ENCODE results near the gene SNRNP48.

SNRNP48 gene

GRCh38 chr6:7588506-7588905 lies 1.5 kb upstream of the SNRNP48 start:
- CTCF ChIA-PET: interaction anchor here (1.2 to 5.5 kb wide), 4 partner anchors 9 to 313 kb away, joined by 3 to 26 read pairs (median 14); no protein-coding TSS in a partner anchor
- TF ChIP-seq CTCF (IDR thresholded peaks at IDR 0.05; ENCODE audit: insufficient read depth, low read length, missing control alignments): no peak
- POLR2A ChIA-PET: no interaction called here
- no peak overlapping the region for H3K4me3 ChIP-seq (ENCODE audit: low read depth, low read length)
- no peak for DNase-seq (ENCODE audit: low read depth, low spot score)

- no peak overlapping the region for H3K4me3 ChIP-seq (ENCODE audit: low read depth, low read length)
- TF ChIP-seq CTCF (IDR thresholded peaks at IDR 0.05; ENCODE audit: insufficient read depth, low read length, missing control alignments): no peak
- DNase-seq (ENCODE audit: low read depth, low spot score): no peak
- CTCF ChIA-PET: interaction anchor here (0.9 to 5.5 kb wide), 6 partner anchors 8 to 470 kb away, joined by 3 to 26 read pairs (median 7); no protein-coding TSS in a partner anchor
- POLR2A ChIA-PET: interaction anchor here (0.8 to 1.2 kb wide), 3 partner anchors 11 to 200 kb away, joined by 3 to 4 read pairs (median 3); partner anchors contain the start of genes CAGE1 and RIOK1
Observed at GRCh38 chr6:7589221-7589620, 777 bp upstream of the SNRNP48 start.

- POLR2A ChIA-PET: no interaction called here
- no peak for DNase-seq (ENCODE audit: low read depth, low spot score)
Observed at GRCh38 chr6:7590918-7591302, 912 bp downstream of the SNRNP48 start.

GRCh38 chr6:7591770-7592169 lies 1.8 kb downstream of the SNRNP48 start:
- POLR2A ChIA-PET: no interaction called here
- H3K4me3 ChIP-seq (ENCODE audit: low read depth, low read length): no peak overlapping the region; the same call in 1 of the 2 replicates
- no peak for DNase-seq (ENCODE audit: low read depth, low spot score)
- no peak for TF ChIP-seq CTCF (IDR thresholded peaks at IDR 0.05; ENCODE audit: insufficient read depth, low read length, missing control alignments)
- CTCF ChIA-PET: interaction anchor here (0.9 to 5.5 kb wide), 6 partner anchors 14 to 467 kb away, joined by 3 to 26 read pairs (median 6); no protein-coding TSS in a partner anchor

More at GRCh38 chr6:7590918-7591302, 912 bp downstream of the SNRNP48 start:
- TF ChIP-seq CTCF (IDR thresholded peaks at IDR 0.05; ENCODE audit: insufficient read depth, low read length, missing control alignments): no peak
- peak overlapping the region; percentile 81 for H3K4me3 ChIP-seq (ENCODE audit: low read depth, low read length)
- CTCF ChIA-PET: interaction anchor here (1.7 to 5.5 kb wide), 4 partner anchors 15 to 468 kb away, joined by 4 to 26 read pairs (median 14); no protein-coding TSS in a partner anchor

- TF ChIP-seq CTCF (IDR thresholded peaks at IDR 0.05; ENCODE audit: insufficient read depth, low read length, missing control alignments): no peak
Observed at GRCh38 chr6:7593229-7593628, 3.2 kb downstream of the SNRNP48 start.

GRCh38 chr6:7594579-7595125 lies 4.7 kb downstream of the SNRNP48 start:
- POLR2A ChIA-PET: no interaction called here
- H3K4me3 ChIP-seq (ENCODE audit: low read depth, low read length): no peak overlapping the region
- no peak for DNase-seq (ENCODE audit: low read depth, low spot score)
- no peak for TF ChIP-seq CTCF (IDR thresholded peaks at IDR 0.05; ENCODE audit: insufficient read depth, low read length, missing control alignments)
- CTCF ChIA-PET: interaction anchor here (1.8 to 1.9 kb wide), 2 partner anchors 10 to 21 kb away, joined by 4 to 10 read pairs; no protein-coding TSS in a partner anchor

More at GRCh38 chr6:7593229-7593628, 3.2 kb downstream of the SNRNP48 start:
- ChIA-PET CTCF (no interaction called here), POLR2A (no interaction called here)
- H3K4me3 ChIP-seq (ENCODE audit: low read depth, low read length): no peak overlapping the region
- DNase-seq (ENCODE audit: low read depth, low spot score): no peak

Measured in AG04449 (cell line).